Neural cell (in vitro differentiated cells): Measurements from ENCODE around the gene ADK.

Experiments
- EP300 ChIP-seq: fragments of 450-650 bp; conservative IDR thresholded peaks from 2 replicates; pipeline ENCODE4 v1.6.1; 2014; ENCODE audit warnings: antibody characterized with exemption, mild to moderate bottlenecking, moderate library complexity; ENCODE audit not compliant: poor library complexity, severe bottlenecking
- EZH2 ChIP-seq: fragments of 200-600, 300-800 bp; shearing (Covaris generic), sonication (generic); IDR thresholded peaks from 2 replicates; pipeline ENCODE4 v1.6.1; 2014; ENCODE audit warnings: antibody characterized with exemption, low read length, borderline replicate concordance, mild to moderate bottlenecking; ENCODE audit not compliant: insufficient read depth, poor library complexity, severe bottlenecking
- POLR2AphosphoS5 ChIP-seq: IDR thresholded peaks from 2 replicates; pipeline ENCODE4 v1.6.1; 2012
- RAD21 ChIP-seq: fragments of 450-650 bp; conservative IDR thresholded peaks from 2 replicates; pipeline ENCODE4 v1.6.1; 2014; ENCODE audit warnings: antibody characterized with exemption, mild to moderate bottlenecking, moderate library complexity
- SMC3 ChIP-seq: fragments of 450-650 bp; conservative IDR thresholded peaks from 2 replicates; pipeline ENCODE4 v1.6.1; 2014; ENCODE audit warnings: antibody characterized with exemption, mild to moderate bottlenecking, moderate library complexity; ENCODE audit not compliant: poor library complexity
- TAF1 ChIP-seq: IDR thresholded peaks from 2 replicates; pipeline ENCODE4 v1.6.1; 2012; ENCODE audit warnings: low read depth
- TF ChIP-seq, protein P1 (sequence below): fragments of 450-650 bp; IDR thresholded peaks from 2 replicates; pipeline ENCODE4 v1.5.1; 2014; ENCODE audit warnings: antibody characterized with exemption, mild to moderate bottlenecking, moderate library complexity; ENCODE audit not compliant: poor library complexity, severe bottlenecking
- TF ChIP-seq, protein P2 (sequence below): IDR thresholded peaks from 2 replicates; pipeline ENCODE4 v1.6.1; 2012; ENCODE audit warnings: borderline replicate concordance

DNA sequence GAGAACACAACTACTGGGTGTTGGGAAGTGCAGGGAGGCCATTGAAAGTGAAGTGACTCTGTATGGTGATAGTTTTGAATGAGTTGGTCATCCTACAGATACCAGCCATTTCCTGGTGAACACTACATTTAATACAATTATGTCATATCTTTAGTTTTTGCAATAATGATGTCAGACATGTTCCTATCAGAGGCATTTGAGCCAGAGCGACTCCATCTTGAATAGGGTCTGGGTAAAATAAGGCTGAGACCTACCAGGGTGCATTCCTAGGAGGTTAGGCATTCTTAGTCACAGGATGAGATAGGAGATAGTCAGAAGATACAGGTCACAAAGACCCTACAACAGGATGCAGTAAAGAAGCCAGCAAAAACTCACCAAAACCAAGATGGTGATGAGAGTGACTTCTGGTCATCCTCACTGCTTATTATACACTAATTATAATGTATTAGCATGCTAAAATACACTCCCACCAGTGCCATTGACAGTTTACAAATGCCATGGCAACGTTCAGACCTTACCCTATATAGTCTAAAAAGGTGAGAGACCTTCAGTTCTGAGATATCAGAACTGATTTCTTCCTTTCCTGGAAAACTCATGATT is 28.2 kb downstream of the ADK start:
- TF ChIP-seq, protein P1, sequence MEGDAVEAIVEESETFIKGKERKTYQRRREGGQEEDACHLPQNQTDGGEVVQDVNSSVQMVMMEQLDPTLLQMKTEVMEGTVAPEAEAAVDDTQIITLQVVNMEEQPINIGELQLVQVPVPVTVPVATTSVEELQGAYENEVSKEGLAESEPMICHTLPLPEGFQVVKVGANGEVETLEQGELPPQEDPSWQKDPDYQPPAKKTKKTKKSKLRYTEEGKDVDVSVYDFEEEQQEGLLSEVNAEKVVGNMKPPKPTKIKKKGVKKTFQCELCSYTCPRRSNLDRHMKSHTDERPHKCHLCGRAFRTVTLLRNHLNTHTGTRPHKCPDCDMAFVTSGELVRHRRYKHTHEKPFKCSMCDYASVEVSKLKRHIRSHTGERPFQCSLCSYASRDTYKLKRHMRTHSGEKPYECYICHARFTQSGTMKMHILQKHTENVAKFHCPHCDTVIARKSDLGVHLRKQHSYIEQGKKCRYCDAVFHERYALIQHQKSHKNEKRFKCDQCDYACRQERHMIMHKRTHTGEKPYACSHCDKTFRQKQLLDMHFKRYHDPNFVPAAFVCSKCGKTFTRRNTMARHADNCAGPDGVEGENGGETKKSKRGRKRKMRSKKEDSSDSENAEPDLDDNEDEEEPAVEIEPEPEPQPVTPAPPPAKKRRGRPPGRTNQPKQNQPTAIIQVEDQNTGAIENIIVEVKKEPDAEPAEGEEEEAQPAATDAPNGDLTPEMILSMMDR, result no peak
- TF ChIP-seq EZH2 (no peak), RAD21 (no peak), POLR2AphosphoS5 (no peak), EP300 (no peak), SMC3 (no peak), TAF1 (no peak)
- TF ChIP-seq, protein P2, sequence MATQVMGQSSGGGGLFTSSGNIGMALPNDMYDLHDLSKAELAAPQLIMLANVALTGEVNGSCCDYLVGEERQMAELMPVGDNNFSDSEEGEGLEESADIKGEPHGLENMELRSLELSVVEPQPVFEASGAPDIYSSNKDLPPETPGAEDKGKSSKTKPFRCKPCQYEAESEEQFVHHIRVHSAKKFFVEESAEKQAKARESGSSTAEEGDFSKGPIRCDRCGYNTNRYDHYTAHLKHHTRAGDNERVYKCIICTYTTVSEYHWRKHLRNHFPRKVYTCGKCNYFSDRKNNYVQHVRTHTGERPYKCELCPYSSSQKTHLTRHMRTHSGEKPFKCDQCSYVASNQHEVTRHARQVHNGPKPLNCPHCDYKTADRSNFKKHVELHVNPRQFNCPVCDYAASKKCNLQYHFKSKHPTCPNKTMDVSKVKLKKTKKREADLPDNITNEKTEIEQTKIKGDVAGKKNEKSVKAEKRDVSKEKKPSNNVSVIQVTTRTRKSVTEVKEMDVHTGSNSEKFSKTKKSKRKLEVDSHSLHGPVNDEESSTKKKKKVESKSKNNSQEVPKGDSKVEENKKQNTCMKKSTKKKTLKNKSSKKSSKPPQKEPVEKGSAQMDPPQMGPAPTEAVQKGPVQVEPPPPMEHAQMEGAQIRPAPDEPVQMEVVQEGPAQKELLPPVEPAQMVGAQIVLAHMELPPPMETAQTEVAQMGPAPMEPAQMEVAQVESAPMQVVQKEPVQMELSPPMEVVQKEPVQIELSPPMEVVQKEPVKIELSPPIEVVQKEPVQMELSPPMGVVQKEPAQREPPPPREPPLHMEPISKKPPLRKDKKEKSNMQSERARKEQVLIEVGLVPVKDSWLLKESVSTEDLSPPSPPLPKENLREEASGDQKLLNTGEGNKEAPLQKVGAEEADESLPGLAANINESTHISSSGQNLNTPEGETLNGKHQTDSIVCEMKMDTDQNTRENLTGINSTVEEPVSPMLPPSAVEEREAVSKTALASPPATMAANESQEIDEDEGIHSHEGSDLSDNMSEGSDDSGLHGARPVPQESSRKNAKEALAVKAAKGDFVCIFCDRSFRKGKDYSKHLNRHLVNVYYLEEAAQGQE, result no peak
